ENCODE measurements around the gene GATM. TPM values are rescaled to one million over a fixed set of nuclear protein-coding genes. Genes with fewer than 3 reads are reported as not detected.

Gene GATM
- polyA plus RNA-seq, 1 donor (not counting 4 experiments of a cell fraction or from before 2014, with no cell fraction given) = 0.60 TPM

DNA sequence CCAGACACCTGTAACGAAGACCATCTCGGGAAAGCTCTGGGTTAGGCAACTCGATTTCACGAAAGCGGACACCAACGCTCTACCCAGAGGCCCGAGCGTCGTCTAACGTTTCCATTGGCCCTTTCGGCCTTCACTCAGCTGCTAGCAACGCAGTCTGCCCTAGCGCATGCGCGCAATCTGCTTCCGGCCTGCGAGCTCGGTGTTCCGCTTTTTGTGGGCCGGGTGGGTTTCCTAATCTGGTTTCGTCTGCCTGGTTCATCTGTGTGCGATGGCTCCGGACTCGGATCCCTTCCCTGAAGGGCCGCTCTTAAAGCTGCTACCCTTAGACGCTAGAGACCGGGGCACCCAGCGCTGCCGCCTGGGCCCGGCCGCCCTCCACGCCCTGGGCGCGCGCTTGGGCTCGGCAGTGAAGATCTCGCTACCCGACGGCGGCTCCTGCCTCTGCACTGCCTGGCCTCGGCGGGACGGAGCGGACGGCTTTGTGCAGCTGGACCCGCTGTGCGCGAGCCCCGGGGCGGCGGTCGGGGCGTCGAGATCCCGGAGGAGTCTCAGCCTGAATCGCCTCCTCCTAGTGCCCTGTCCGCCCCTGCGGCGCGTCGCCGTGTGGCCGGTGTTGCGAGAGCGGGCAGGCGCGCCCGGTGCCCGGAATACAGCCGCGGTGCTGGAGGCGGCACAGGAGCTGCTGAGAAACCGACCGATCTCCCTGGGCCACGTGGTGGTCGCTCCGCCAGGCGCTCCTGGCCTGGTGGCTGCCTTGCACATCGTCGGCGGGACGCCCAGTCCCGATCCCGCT, 24.0 kb upstream of the GATM start:
- peaks cover 4 to 5% of the 10 kb centered on the region in 2 experiments for H3K36me3 ChIP-seq (ENCODE audit: control insufficient read depth in 2 of 2, extremely low read depth in 1 of 2, insufficient read depth in 2 of 2, low read length in 2 of 2)
- TF ChIP-seq EZH2 (IDR thresholded peaks at IDR 0.05; ENCODE audit: low read length) = no peak
- no peak for TF ChIP-seq CTCF (optimal IDR thresholded peaks at IDR 0.05 in 1 of 3, IDR thresholded peaks at IDR 0.05 in 1 of 3, conservative IDR thresholded peaks at IDR 0.05 in 1 of 3; ENCODE audit: extremely low read depth in 1 of 3, insufficient read depth in 2 of 3, low read length in 3 of 3)
- H3K4me2 ChIP-seq (ENCODE audit: control insufficient read depth, extremely low read depth, insufficient read depth, low read depth, low read length) = peak overlapping the region; percentile 93
- peak overlapping the region; percentile 91 to 100 (median 96) for H3K4me3 ChIP-seq (ENCODE audit: control insufficient read depth in 2 of 3, extremely low read depth in 1 of 3, insufficient read depth in 2 of 3, low read depth in 1 of 3, low read length in 3 of 3)
- no peaks in the 10 kb centered on the region for H3K27me3 ChIP-seq (ENCODE audit: control insufficient read depth, extremely low read depth, insufficient read depth, low read length)
- DNase-seq (ENCODE audit: low read depth, low spot score) = peak; percentile 71
- peaks cover 16% of the 10 kb centered on the region for H3K4me1 ChIP-seq (ENCODE audit: control insufficient read depth, extremely low read depth, insufficient read depth, low read length)
- H3K9me1 ChIP-seq (ENCODE audit: control insufficient read depth, extremely low read depth, insufficient read depth, low read length) = no peaks in the 10 kb centered on the region
- no peaks in the 10 kb centered on the region for H3K9me3 ChIP-seq (ENCODE audit: control insufficient read depth, low read depth, low read length)
- peaks cover 3% of the 10 kb centered on the region for H4K20me1 ChIP-seq (ENCODE audit: control insufficient read depth, extremely low read depth, insufficient read depth, low read length)
- H2AFZ ChIP-seq (ENCODE audit: control insufficient read depth, low read length) = peak overlapping the region; percentile 94
- H3K9ac ChIP-seq (ENCODE audit: control insufficient read depth, extremely low read depth, insufficient read depth, low read length) = peak overlapping the region; percentile 91
- peak; percentile 92 for FAIRE-seq
- peaks cover 40% of the 10 kb centered on the region for H3K79me2 ChIP-seq (ENCODE audit: control insufficient read depth, insufficient read depth, low read length)
- dilution Hi-C loops (cut with MboI; ENCODE audit: extremely low pct_ligation_motif_present, low sequenced_read_pairs) = no loop called here
- peak overlapping the region; percentile 88 for H3K27ac ChIP-seq (ENCODE audit: control insufficient read depth, insufficient read depth, low read length)

DNA sequence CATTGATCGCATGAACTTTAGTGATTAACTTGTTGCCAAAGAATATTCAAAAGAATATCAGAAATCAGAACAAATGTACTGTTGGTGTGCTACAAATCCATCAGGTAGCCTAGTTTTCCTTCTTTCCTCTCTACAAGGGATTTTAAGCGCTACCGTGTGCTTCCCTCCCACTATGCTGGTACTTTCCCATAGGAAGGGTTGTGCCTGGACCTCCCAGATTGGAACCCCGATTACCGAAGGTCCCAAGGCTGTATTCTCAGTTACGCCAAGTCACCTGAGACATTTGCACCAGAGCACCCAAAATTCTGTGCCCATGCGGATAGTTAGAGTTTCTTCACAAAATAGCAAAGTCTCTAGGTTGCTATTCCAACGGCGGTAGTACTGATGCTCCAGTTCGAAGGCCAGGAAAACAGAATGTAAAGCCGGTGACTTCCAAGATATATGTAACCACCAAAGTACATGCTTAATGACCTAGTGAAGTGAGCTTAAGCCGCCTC, 23.4 kb upstream of the GATM start:
- Histone ChIP-seq H3K27me3 (ENCODE audit: control insufficient read depth, extremely low read depth, insufficient read depth, low read length) (no peaks in the 10 kb centered on the region), H3K9me3 (ENCODE audit: control insufficient read depth, low read depth, low read length) (no peaks in the 10 kb centered on the region), H3K36me3 (ENCODE audit: control insufficient read depth in 2 of 2, extremely low read depth in 1 of 2, insufficient read depth in 2 of 2, low read length in 2 of 2) (peaks cover under 1 to 2% of the 10 kb centered on the region in 2 experiments), H2AFZ (ENCODE audit: control insufficient read depth, low read length) (peak overlapping the region; percentile 94), H3K9ac (ENCODE audit: control insufficient read depth, extremely low read depth, insufficient read depth, low read length) (peak overlapping the region; percentile 91), H3K79me2 (ENCODE audit: control insufficient read depth, insufficient read depth, low read length) (peaks cover 36% of the 10 kb centered on the region), H4K20me1 (ENCODE audit: control insufficient read depth, extremely low read depth, insufficient read depth, low read length) (peaks cover 3% of the 10 kb centered on the region), H3K4me1 (ENCODE audit: control insufficient read depth, extremely low read depth, insufficient read depth, low read length) (peaks cover 16% of the 10 kb centered on the region), H3K4me3 (ENCODE audit: control insufficient read depth in 2 of 3, extremely low read depth in 1 of 3, insufficient read depth in 2 of 3, low read depth in 1 of 3, low read length in 3 of 3) (peak overlapping the region; percentile 91 to 100 (median 96)), H3K9me1 (ENCODE audit: control insufficient read depth, extremely low read depth, insufficient read depth, low read length) (no peaks in the 10 kb centered on the region), H3K4me2 (ENCODE audit: control insufficient read depth, extremely low read depth, insufficient read depth, low read depth, low read length) (peak overlapping the region; percentile 68), H3K27ac (ENCODE audit: control insufficient read depth, insufficient read depth, low read length) (peak overlapping the region; percentile 88)
- dilution Hi-C loops (cut with MboI; ENCODE audit: extremely low pct_ligation_motif_present, low sequenced_read_pairs) = no loop called here
- no peak for DNase-seq (ENCODE audit: low read depth, low spot score)
- FAIRE-seq = no peak
- TF ChIP-seq CTCF (optimal IDR thresholded peaks at IDR 0.05 in 1 of 3, IDR thresholded peaks at IDR 0.05 in 1 of 3, conservative IDR thresholded peaks at IDR 0.05 in 1 of 3; ENCODE audit: extremely low read depth in 1 of 3, insufficient read depth in 2 of 3, low read length in 3 of 3) = no peak
- no peak for TF ChIP-seq EZH2 (IDR thresholded peaks at IDR 0.05; ENCODE audit: low read length)
